K562 (cell line): ENCODE data around the gene LRRTM4. TPM values are rescaled to one million over a fixed set of nuclear protein-coding genes. Genes with fewer than 3 reads are reported as not detected.

ENCODE experiments used
- ATAC-seq: fragments of 200-7000 bp; cut with Tn5 transposase; 3 replicates; pipeline ENCODE4 v1.9.1; 2020; ENCODE audit warnings: moderate library complexity
- BruUV-seq: library from RNA; stranded (reverse); fragments of 400-500 nt; replicated peaks from 2 replicates; lab custom pipeline; 2021; lab: Mats Ljungman, UMichigan
- CTCF ChIA-PET: fragments of 300-600 bp; formaldehyde crosslinking; extraction: SDS; loops from one replicate; lab custom pipeline; 2021; ENCODE audit warnings: low intra/inter-chr PET ratio; lab: Yijun Ruan, JAX
- POLR2A ChIA-PET: fragments of 300-600, 350-650 bp; sonication (Branson Sonifier 250); formaldehyde crosslinking; extraction: SDS; loops from one replicate; lab custom pipeline; 2021; ENCODE audit warnings: antibody characterized with exemption, inconsistent platforms; lab: Yijun Ruan, JAX
- DNase-seq, 4 experiments: peaks; one replicate each; pipeline versions ENCODE4 v3.0.0 to v3.0.0-alpha.2; 2011 to 2018; ENCODE audit warnings: low spot score in 3 of 4, mixed read lengths in 3 of 4; ENCODE audit errors: extremely low read depth in 1 of 4
- FAIRE-seq: peaks from 2 replicates; lab custom pipeline; 2011; peaks lifted over from hg19 to GRCh38; lab: Jason Lieb, UNC
- H2AFZ ChIP-seq: 2 replicates; pipeline ENCODE4 v1.6.0; 2011; ENCODE audit warnings: low read depth, low read length, control low read depth, inconsistent platforms
- H3K27ac ChIP-seq: fragments of 200-600 bp; 3 replicates; pipeline ENCODE4 v1.8.0; 2011; ENCODE audit warnings: low read depth, mild to moderate bottlenecking, control low read depth, inconsistent platforms, low read length, moderate library complexity, mixed read lengths; ENCODE audit errors: extremely low read depth
- H3K27me3 ChIP-seq, 2 experiments: fragments of 300-600 bp in 1 of 2; 2 replicates in 1 of 2; 3 replicates in 1 of 2; pipeline versions ENCODE4 v1.6.0 to v1.8.0; 2011; ENCODE audit warnings: inconsistent platforms in 2 of 2, low read length in 2 of 2, mild to moderate bottlenecking in 1 of 2, mixed read lengths in 1 of 2, moderate library complexity in 1 of 2; ENCODE audit not compliant: control insufficient read depth in 2 of 2, insufficient read depth in 2 of 2
- H3K36me3 ChIP-seq: fragments of 300-600 bp; 3 replicates; pipeline ENCODE4 v1.8.0; 2011; ENCODE audit warnings: mild to moderate bottlenecking, low read length, inconsistent platforms; ENCODE audit not compliant: control insufficient read depth, insufficient read depth
- H3K4me1 ChIP-seq, 2 experiments: fragments of 200-600 bp in 1 of 2; replicated peaks in 1 of 2; 2 replicates in 1 of 2; 3 replicates in 1 of 2; pipeline versions ENCODE4 v1.5.1 to v1.8.0; 2011; ENCODE audit warnings: inconsistent platforms in 2 of 2, low read length in 2 of 2, mild to moderate bottlenecking in 1 of 2, mixed read lengths in 1 of 2, moderate library complexity in 1 of 2; ENCODE audit not compliant: control insufficient read depth in 2 of 2, insufficient read depth in 2 of 2
- H3K4me2 ChIP-seq: 2 replicates; pipeline ENCODE4 v1.6.1; 2011; ENCODE audit warnings: low read length, control low read depth, inconsistent platforms, mixed read lengths; ENCODE audit not compliant: insufficient read depth
- H3K4me3 ChIP-seq: fragments of 200-600 bp; sonication (generic), shearing (Covaris generic); 2 replicates; pipeline ENCODE4 v1.5.1; 2016; ENCODE audit warnings: control low read depth, inconsistent platforms
- H3K79me2 ChIP-seq: fragments of 200-600 bp; 3 replicates; pipeline ENCODE4 v1.8.0; 2011; ENCODE audit warnings: low read length, inconsistent platforms; ENCODE audit not compliant: control insufficient read depth, insufficient read depth
- H3K9ac ChIP-seq, 2 experiments: 2 replicates each; pipeline versions ENCODE4 v1.6.0 to v1.6.1; 2011; ENCODE audit warnings: low read depth in 2 of 2, low read length in 2 of 2, control low read depth in 1 of 2, inconsistent platforms in 1 of 2, mild to moderate bottlenecking in 1 of 2, mixed read lengths in 1 of 2; ENCODE audit not compliant: insufficient read depth in 1 of 2
- H3K9me1 ChIP-seq: one replicate; pipeline ENCODE4 v1.6.0; 2011; ENCODE audit warnings: inconsistent platforms, mild to moderate bottlenecking, low read length, moderate library complexity; ENCODE audit not compliant: control insufficient read depth, insufficient read depth
- H3K9me3 ChIP-seq: replicated peaks from 2 replicates; pipeline ENCODE4 v1.5.1; 2011; ENCODE audit warnings: low read depth, low read length, inconsistent platforms; ENCODE audit not compliant: control insufficient read depth, insufficient read depth
- H4K20me1 ChIP-seq: replicated peaks from 2 replicates; pipeline ENCODE4 v1.6.1; 2011; ENCODE audit warnings: low read length, inconsistent platforms, mixed read lengths; ENCODE audit not compliant: control insufficient read depth, insufficient read depth
- ETS2 ChIP-seq: IDR thresholded peaks from 2 replicates; pipeline ENCODE4 v1.6.1; 2016; ENCODE audit warnings: borderline replicate concordance, missing genetic modification characterization, mild to moderate bottlenecking, moderate library complexity, missing compliant biosample characterization; ENCODE audit not compliant: poor library complexity, severe bottlenecking
- GABPA ChIP-seq: fragments of 200-800 bp; sonication (Bioruptor generic); conservative IDR thresholded peaks from 2 replicates; pipeline ENCODE4 v1.6.1; 2016; ENCODE audit warnings: low read depth, missing genetic modification characterization, missing compliant biosample characterization
- HDAC2 ChIP-seq: fragments of 450-650 bp; IDR thresholded peaks from 2 replicates; pipeline ENCODE4 v1.6.1; 2016; ENCODE audit warnings: mild to moderate bottlenecking
- HEY1 ChIP-seq: fragments of 250-450 bp; sonication (Bioruptor Pico); IDR thresholded peaks from 2 replicates; pipeline ENCODE4 v1.5.0; 2020; ENCODE audit warnings: mild to moderate bottlenecking, moderate library complexity, borderline replicate concordance
- HMG20B ChIP-seq: fragments of 250-450 bp; sonication (Bioruptor Pico); IDR thresholded peaks from 2 replicates; pipeline ENCODE4 v1.5.0; 2021; ENCODE audit warnings: mild to moderate bottlenecking
- IRF2 ChIP-seq: sonication (generic); formaldehyde crosslinking; IDR thresholded peaks from 2 replicates; pipeline ENCODE4 v1.8.1; 2022; ENCODE audit warnings: mild to moderate bottlenecking, missing genetic modification reagents
- MTF1 ChIP-seq: fragments of 250-450 bp; sonication (Bioruptor Pico); IDR thresholded peaks from 2 replicates; pipeline ENCODE4 v1.9.0; 2021; ENCODE audit warnings: moderate library complexity, mild to moderate bottlenecking, inconsistent platforms, borderline replicate concordance
- NELFE ChIP-seq: IDR thresholded peaks from 2 replicates; pipeline ENCODE4 v1.6.1; 2011; ENCODE audit warnings: mild to moderate bottlenecking; ENCODE audit not compliant: insufficient read depth, insufficient read length
- PTTG1 ChIP-seq: fragments of 450-650 bp; IDR thresholded peaks from 2 replicates; pipeline ENCODE4 v1.6.1; 2016; ENCODE audit warnings: low read depth, mild to moderate bottlenecking, missing genetic modification characterization, missing compliant biosample characterization
- RBM22 ChIP-seq: fragments of 200-400 bp; formaldehyde crosslinking; IDR thresholded peaks from 2 replicates; pipeline ENCODE4 v1.6.1; 2018; ENCODE audit warnings: low read length, low read depth; ENCODE audit not compliant: poor library complexity, severe bottlenecking
- SMARCA4 ChIP-seq: fragments of 450-650 bp; IDR thresholded peaks from 2 replicates; pipeline ENCODE4 v1.6.1; 2016
- SP1 ChIP-seq: sonication (generic); formaldehyde crosslinking; IDR thresholded peaks from 2 replicates; pipeline ENCODE4 v1.8.1; 2022; ENCODE audit warnings: mild to moderate bottlenecking, missing genetic modification reagents
- SPI1 ChIP-seq: IDR thresholded peaks from 2 replicates; pipeline ENCODE4 v1.6.1; 2011; ENCODE audit warnings: low read depth, low read length, control low read depth, borderline replicate concordance
- ZMIZ1 ChIP-seq, 2 experiments: fragments of 150-350 bp in 1 of 2; IDR thresholded peaks; 2 replicates each; pipeline ENCODE4 v1.6.1; 2012 to 2016; ENCODE audit warnings: low read depth in 2 of 2, low read length in 2 of 2, mild to moderate bottlenecking in 1 of 2, moderate library complexity in 1 of 2
- ZNF324 ChIP-seq: fragments of 250-450 bp; sonication (Bioruptor Pico); IDR thresholded peaks from 2 replicates; pipeline ENCODE4 v1.4.0; 2020; ENCODE audit warnings: mild to moderate bottlenecking
- ZNF551 ChIP-seq: fragments of 250-450 bp; sonication (Bioruptor Pico); IDR thresholded peaks from 2 replicates; pipeline ENCODE4 v1.5.0; 2021; ENCODE audit warnings: mild to moderate bottlenecking, moderate library complexity
- ZNF766 ChIP-seq: fragments of 200-800 bp; sonication (Bioruptor generic); conservative IDR thresholded peaks from 2 replicates; pipeline ENCODE4 v1.6.1; 2016; ENCODE audit warnings: missing genetic modification characterization, missing compliant biosample characterization
- WGBS: fragments of 100-300 bp; shearing (Covaris generic); methylation state at CpG from one replicate; pipeline ENCODE4 v1.1.6; 2016; ENCODE audit warnings: low coverage, mixed read lengths; ENCODE audit not compliant: insufficient coverage; ENCODE audit errors: missing lambda C conversion rate; 5-methylcytosine and 5-hydroxymethylcytosine counted together
- in situ Hi-C: fragments of 300-500 bp; cut with MboI; formaldehyde crosslinking; loops from 4 replicates; pipeline ENCODE4 v1.15.0; 2018; ENCODE audit warnings: inconsistent platforms, mixed read lengths
- intact Hi-C: fragments of 100-400 bp; cut with micrococcal nuclease; formaldehyde crosslinking; loops from 2 replicates; pipeline ENCODE4 v1.14.2; 2022
- polyA plus RNA-seq, 8 experiments: library from polyadenylated mRNA; depleted of rRNA in 4 of 8; stranded (reverse) in 5 of 8; unstranded in 3 of 8; fragments of >200 nt; fragmentation: Nextera tagmentation in 2 of 8; fragmentation: Illumina TruSeq in 1 of 8; extraction: Ambion mirVana in 2 of 8; extraction: Trizol in 1 of 8; gene quantifications; 2 replicates each; pipeline versions ENCODE4 v1.2.1 to v1.2.3, GENCODE V29; 2011 to 2014; ENCODE audit warnings: inconsistent platforms in 1 of 8, missing spikeins in 1 of 8
- total RNA-seq, 7 experiments: library from RNA; depleted of rRNA in 6 of 7; stranded (reverse); fragments of >200 nt in 6 of 7; fragmentation: Illumina TruSeq in 2 of 7; extraction: Trizol in 2 of 7; gene quantifications; 2 replicates each; pipeline versions ENCODE4 v1.2.1 to v1.2.3, GENCODE V29; 2011 to 2021; ENCODE audit warnings: low replicate concordance in 1 of 7

LRRTM4 gene
- total and polyA plus RNA-seq, 9 of the 15 experiments (the other 6 are each of a cell fraction or from before 2014, with no cell fraction given), result 0.04 TPM; not detected in 6

GRCh38 chr2:77397763-77398162 is 124.4 kb downstream of the LRRTM4 start:
- FAIRE-seq, result no peak
- POLR2A ChIA-PET, result no interaction called here
- in situ Hi-C loops, result no loop called here

More at GRCh38 chr2:77397763-77398162, 124.4 kb downstream of the LRRTM4 start:
- no peaks in the 10 kb centered on the region for H3K4me1 ChIP-seq
- H2AFZ ChIP-seq, result no peak overlapping the region
- TF ChIP-seq HDAC2 (no peak), IRF2 (CRISPR knock-in tag) (no peak), ETS2 (tag) (no peak), ZNF766 (CRISPR knock-in tag) (no peak), SPI1 (no peak), GABPA (tag) (no peak), SMARCA4 (no peak), MTF1 (no peak), ZNF551 (CRISPR knock-in tag) (no peak), HMG20B (CRISPR knock-in tag) (no peak), ZNF324 (no peak), ZMIZ1 (IDR thresholded peaks at IDR 0.05; ENCODE audit: low read depth in 2 of 2, low read length in 2 of 2) (no peak), RBM22 (no peak), PTTG1 (tag) (no peak), HEY1 (CRISPR knock-in tag) (no peak), SP1 (no peak), NELFE (no peak)
- TF ChIP-seq, all 486 proteins: peak for 0
- no peak overlapping the region for H3K27ac ChIP-seq
- no peak overlapping the region for H3K4me2 ChIP-seq
- H3K27me3 ChIP-seq, result no peaks in the 10 kb centered on the region
- no peaks in the 10 kb centered on the region for H3K9me1 ChIP-seq
- 0% methylated on average over 2 of the region's 2 CpGs for WGBS
- BruUV-seq, result no TSS peak
- DNase-seq (no peak), ATAC-seq (no peak)
- intact Hi-C loops, result no loop called here
- no peaks in the 10 kb centered on the region; the same call in 1 of the 2 replicates for H3K9me3 ChIP-seq
- CTCF ChIA-PET, result no interaction called here
- no peaks in the 10 kb centered on the region for H3K36me3 ChIP-seq
- H4K20me1 ChIP-seq, result no peaks in the 10 kb centered on the region
- H3K79me2 ChIP-seq, result no peaks in the 10 kb centered on the region
- no peak overlapping the region for H3K9ac ChIP-seq
- no peak overlapping the region for H3K4me3 ChIP-seq
